ENCODE results near the gene OR13A1.

The OR13A1 gene

DNA sequence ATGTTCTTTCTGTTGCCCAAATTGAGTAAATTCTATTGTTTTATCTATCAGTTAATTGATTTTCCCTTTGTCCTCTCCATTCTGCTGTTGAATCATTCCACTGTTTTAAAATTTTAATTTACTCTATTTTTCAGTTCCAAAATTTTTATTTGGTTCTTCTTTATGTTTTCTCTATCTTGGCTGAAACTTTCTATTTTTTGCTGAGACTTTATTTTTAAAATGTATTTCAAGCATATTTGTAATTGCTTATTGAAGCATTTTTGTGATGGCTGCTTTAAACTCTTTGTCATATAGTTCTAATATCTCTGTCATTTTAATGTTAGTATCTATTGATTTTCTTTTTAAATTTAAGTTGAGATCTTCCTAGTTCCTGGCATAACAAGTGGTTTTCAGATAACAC lies 60.5 kb downstream of the OR13A1 start:
- H3K27ac ChIP-seq: no peak overlapping the region
- TF ChIP-seq, protein P1, sequence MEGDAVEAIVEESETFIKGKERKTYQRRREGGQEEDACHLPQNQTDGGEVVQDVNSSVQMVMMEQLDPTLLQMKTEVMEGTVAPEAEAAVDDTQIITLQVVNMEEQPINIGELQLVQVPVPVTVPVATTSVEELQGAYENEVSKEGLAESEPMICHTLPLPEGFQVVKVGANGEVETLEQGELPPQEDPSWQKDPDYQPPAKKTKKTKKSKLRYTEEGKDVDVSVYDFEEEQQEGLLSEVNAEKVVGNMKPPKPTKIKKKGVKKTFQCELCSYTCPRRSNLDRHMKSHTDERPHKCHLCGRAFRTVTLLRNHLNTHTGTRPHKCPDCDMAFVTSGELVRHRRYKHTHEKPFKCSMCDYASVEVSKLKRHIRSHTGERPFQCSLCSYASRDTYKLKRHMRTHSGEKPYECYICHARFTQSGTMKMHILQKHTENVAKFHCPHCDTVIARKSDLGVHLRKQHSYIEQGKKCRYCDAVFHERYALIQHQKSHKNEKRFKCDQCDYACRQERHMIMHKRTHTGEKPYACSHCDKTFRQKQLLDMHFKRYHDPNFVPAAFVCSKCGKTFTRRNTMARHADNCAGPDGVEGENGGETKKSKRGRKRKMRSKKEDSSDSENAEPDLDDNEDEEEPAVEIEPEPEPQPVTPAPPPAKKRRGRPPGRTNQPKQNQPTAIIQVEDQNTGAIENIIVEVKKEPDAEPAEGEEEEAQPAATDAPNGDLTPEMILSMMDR (conservative IDR thresholded peaks at IDR 0.05): no peak

DNA sequence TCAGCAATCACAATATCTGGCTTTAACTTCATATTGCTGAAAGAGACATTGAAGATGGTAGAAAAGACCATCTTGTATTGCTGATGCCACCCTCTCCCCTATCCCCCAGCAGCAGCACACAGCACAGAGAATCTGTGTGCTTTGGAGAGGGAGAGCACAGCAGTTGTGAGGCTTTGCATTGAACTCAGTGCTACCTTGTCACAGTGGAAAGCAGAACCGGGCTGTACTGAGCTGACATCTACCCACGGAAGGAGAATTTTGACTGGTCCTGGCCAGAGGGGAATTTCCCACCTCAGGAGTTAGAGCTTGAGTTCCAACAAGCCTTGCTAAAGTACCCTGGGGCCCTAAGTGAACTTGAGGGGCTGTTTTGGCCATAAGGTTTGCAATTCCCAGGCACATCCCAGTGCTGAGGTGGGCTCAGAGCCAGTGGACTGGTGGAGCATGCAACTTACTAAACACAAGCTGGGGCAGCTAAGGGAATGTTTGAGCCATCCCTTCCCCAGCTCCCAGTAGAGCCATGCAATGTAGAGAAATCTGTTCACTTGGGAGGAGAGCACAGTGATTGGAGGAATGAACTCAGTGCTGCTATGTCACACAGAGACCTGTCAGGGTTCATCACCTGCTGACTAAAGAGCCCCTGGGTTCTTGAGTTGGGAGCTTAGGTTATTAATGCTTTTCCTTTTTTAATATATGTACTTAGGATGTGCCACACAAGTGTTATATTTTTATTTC lies 62.1 kb downstream of the OR13A1 start:
- no peak overlapping the region for H3K27ac ChIP-seq
- TF ChIP-seq, protein P1 (conservative IDR thresholded peaks at IDR 0.05): no peak
